GM19452 (cell line): ENCODE measurements around the gene GATB.
"Not testable (repeated sequence)": the region's sequence is repeated elsewhere in the genome, so short reads cannot be mapped to it uniquely, and the experiment has no call there.

Source experiments
- ATAC-seq: cut with Tn5 transposase; IDR thresholded peaks from one replicate; pipeline ENCODE4 v1.9.1; 2021; ENCODE audit not compliant: unreplicated experiment

The GATB gene

DNA sequence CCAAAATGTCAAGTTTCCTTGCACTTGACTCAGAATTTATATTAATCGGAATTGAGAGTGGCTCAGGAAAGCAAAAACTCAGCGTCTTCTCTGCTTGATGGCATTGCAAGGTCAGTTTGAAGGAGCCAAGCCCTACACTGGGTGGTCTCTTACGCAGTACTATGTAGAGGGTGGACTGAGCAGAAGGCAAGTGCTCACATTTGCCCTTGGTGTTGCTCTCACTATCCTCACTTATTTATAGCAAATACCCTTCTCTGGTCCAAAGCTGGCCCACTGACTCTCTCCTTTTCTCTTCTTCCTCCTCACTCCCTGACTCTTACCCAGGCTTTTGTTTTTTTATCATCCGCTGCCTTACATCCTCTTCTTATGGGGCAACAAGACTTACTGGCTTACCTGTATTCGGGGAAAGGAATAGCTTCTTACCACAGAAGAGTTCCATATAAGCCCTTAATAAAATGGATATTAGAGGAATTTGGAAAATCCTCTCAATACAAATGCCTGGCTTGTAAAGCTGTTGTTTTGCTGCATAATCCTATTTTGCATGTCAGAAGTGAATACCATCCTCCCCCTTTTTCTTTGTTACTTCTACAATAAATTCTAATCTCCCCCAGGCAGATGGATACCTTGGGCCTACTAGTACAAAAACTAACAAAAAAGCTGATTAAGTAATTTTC is 24.8 kb upstream of the GATB start:
- no peak for ATAC-seq

DNA sequence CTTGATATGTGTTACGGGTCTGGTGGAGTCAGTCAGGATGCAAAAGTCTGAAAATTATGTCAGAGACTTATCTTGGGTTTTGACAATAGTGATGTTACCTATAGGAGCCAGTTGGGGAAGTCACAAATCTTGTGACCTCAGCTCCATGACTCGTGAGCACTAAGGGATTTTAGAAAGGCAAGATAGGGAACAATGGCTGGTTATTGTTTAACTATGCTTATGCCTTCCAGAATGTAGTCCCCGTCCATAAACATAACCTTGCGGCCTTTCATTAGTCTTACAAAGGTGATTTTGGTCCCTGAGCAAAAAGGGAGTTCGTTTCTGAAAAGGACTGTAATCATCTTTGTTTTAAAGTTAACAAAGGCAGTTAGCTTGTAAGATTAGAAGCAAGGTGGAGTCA is 23.9 kb upstream of the GATB start:
- no peak for ATAC-seq

DNA sequence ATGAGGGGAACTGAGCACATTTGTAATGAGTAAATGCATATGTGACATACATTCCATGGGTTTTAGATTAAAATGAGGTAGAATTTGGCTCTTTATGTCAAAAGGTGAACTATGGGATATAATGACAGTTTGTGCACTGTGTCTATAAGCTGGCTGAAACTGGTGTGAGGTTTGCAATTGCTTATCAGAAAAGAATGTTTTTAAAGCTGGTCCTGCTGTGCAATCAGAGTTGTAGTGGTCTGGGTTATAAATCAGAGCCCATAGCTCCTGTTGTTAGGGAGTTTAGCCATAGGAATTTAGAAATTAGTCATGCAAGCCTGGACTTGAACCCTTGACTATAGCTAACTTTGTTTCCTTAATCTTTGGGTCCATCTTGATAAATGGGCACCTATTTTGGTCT is 23.1 kb upstream of the GATB start:
- no peak for ATAC-seq

DNA sequence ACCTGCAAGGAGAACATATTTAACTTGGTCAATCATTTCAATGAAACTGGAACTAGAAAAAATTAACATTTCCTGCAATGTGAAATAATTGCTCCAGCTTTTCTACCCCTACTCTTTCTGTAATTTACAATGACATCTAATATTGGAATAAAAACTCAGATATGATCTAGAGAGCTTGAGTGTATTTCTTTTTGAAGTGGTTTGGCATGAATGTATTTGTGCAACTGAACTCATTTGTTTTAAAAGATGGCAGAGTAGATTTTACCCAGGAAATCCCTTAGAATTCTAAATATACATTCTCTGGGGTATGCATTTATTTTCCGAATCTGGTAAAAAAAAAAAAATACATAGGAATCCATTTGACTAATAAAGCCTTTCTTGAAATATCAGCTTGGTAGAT is 21.5 kb upstream of the GATB start:
- ATAC-seq: no peak

DNA sequence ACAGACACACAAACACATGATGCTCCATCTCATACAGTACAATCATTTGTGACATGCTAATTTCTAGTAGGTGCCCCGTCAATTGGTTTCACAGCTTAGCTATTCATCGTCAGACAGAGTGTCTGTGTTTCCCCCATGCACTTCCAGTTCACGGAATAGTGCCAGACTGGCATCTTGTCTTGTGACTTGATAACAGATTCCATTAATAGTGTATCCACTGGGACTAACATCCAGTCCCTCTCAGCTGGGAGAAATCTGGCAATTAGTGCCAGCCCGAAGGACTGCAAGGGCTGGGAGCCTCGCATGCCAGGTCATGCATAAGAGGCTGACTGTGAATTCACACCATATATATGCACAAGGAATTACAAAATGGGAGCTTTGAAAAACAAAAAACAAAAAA is 20.2 kb upstream of the GATB start:
- no peak for ATAC-seq

DNA sequence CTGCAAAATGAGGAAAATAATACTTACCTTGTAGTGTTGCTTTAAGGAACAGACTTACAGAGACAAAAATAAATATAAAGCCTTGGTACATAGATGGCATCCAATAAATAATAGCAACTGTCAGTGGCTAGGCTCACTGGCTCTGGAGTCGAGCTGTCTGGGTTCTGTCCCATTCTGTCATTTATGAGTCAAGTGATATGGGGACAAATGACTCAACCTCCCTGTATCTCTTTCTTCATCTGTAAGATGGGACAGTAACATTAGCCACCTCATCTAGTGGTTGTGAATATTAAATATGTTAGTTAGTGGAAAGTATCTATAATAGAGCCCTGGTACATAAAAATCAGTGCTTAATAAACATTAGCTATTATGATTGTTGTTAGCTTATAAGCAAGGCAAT is 16.7 kb upstream of the GATB start:
- ATAC-seq: no peak

DNA sequence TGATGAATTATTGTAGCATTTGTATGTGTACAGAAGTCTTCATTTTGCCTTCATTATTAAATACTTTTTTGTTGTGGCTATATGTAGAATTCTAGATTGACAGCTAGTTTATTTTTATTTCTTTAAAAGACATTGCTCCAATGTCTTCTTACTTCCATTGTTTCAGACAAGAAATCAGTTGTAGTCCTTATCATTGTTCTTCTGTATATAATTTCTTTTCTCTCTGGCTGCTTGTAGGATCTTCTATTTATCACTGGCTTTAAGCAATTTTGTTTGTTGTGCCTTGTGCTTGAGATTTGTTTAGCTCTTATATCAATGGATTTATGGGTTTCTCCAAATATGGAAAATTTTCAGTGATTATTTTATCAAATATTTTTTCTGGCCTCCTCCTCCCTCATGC is 13.5 kb upstream of the GATB start:
- no peak for ATAC-seq

DNA sequence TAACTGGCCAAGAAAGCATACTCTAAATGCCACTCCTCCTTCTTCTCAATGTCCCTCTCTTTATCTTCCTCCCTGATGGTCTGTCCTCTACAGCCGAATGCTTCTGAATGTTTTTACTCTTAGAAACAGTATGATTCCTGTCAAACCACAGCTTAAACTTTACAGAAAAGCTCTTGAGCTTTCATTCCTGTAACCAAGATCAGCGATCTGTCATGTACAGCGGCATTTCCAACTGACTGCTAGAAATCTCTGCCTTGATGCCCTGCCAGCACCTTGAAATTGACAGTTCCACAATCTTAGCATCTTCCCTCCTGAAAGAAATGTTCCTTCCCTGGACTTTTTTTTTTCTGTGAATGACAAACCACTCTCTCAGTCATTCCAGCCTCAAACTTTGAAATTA is 11.5 kb upstream of the GATB start:
- no peak for ATAC-seq

DNA sequence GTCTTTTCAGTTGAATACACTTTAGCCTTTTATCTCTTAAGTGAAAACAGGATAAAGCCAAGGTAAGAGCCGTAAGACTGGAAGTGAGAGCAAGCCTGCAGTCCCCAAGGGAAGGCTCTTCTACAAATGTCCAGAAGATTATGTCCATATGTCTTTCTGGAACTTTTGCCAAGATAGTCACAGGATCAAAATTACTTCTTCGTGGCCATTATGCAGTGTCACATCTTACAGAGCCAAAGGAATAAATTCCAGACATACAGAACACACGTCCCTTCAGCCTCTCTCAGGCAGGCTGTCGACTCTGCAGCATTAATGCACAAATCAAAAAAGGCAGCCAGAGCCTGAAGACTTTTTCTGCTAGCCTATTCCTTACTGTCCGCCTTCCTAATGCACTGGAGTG is 10.9 kb upstream of the GATB start:
- no peak for ATAC-seq

DNA sequence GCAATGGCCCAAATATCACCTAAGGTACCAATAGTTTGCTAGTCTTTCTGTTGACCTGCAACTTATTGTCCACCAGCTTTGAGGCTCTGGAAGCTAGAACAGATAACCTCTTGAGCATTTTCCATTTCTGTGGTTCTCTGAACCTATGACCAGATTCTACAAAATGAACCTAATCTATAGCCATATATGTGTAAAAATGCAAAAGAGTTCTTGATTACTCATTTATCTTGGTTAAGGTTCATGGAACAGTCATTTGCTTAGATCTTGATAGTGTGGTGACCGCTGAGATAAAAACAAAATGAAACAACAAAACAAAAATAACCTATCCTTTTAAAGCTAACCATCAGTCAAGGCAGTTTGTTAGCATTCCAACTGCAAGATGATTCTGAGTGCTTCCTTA is 9.3 kb upstream of the GATB start:
- ATAC-seq: no peak

DNA sequence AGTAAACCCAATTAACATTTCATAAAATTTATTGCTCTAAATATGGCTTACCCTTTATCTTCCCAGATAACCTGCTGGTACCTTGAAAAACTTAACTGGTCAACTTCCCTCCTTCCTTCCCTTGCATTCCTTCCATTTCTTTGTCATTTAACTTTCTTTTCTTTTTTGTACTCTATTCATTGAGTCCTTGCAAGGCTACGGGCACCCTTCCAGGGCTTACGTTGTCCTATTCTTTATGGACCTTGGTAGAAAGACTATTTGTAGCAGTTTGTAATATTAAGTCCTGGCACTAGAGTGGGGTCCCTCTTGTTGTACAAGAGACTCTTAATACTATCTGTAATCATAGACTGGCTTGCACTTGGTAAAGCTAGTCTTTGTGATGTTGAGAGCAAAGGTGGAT is 8.0 kb upstream of the GATB start:
- ATAC-seq: no peak

DNA sequence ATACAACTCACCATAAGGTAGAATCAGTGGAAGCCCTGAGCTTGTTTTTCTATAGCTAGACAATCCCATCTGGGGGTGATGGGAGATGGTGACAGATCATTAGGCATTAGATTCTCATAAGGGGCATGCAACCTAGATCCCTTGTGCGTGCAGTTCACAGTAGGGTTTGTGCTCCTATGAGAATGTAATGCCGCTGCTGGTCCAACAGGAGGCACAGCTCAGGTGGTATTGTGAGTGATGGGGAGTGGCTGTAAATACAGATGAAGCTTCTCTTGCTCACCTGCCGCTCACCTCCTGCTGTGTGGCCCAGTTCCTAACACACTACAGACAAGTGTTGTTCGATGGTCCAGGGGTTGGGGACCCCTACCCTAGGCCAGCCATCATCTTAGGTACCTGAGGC is 5.9 kb upstream of the GATB start:
- no peak for ATAC-seq

DNA sequence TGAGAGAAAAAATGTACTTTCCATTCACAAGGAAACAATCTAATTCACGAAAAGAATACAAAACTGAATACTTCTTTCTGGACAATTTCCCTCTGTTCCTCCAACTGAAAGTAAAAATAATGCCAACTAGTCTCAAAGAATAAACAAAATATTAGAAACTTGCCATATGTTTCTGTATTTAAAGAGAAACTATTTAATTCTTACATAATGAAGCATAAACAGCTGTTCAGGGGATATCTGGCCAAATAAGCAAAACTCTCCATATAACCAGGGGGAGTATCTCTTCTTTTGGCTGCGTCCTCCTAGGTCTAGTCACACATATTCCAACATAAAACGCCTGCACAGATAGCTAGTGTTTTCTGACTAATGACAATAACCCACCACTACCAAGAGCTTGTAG is 805 bp downstream of the GATB start:
- no peak for ATAC-seq

DNA sequence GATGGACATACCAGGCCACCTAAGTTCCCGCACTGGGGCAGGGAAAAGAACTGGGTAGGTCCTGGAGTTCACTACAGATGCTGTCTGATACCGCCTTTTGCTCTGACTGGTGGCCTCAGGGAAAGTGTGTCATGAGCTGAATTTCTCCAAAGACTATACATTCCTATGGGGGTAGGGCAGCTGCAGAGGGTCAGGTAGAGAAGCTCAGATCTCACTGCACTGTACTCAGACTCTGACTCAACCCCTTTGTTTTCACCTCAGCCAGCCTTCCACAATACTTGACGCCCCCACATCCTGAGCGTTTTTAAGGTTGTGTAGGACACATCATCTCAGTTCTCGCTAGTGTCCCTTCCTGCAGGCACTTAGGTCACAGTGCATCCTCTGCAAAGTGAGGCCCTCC is 7.8 kb downstream of the GATB start:
- ATAC-seq: no peak

DNA sequence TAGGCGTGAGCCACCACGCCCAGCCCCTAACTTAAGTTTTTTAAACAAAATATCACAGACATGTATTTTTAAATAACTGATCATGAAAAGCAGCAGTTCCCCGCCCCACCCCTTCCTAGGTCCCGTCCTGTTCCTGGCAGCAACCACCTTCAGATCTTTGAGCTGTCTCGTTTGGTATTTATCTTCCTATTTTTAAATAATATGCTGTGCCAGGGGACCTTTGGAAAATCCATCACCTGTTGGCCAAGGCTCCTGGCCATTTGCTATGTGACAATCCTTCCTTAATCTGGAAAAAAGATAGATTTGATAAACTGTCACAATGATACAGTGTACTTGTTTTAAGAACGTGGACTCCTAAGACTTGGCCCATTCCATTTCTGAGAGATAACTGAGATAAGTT is 10.7 kb downstream of the GATB start:
- ATAC-seq: no peak

DNA sequence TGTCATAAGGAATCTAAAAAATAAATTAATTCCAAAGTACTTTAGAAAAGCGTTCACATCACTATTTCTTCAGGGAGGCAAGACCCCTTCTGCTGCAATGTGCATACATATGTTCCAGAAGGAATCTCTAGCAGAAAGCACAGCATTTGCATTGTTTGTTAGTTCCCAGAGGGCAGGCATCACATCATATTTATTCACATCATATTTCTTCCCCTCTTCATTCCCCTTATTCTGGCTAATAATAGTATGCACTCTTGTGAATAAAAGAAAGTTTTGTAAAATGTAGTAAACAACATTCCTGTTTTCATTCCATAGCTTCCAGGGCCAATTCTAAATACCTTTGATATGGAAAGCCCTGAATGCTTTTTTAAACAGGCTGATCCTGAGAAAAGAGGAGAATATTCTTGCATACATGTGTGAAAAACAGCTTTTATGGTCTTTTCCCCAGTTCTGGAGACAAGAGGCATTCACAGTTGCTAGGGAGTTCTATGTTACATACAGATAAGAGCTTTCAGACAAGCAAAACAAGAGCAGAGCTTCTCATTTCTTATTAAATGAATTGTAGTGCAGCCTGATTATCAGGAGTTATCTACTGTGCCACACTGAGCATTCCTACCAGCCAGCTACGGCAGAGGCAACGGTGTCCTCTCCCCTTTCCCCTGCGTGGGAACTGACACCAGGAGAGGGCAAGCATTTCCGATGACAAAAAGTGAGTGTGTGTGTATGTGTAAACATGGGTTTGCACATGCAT is 15.2 kb downstream of the GATB start:
- ATAC-seq: no peak

DNA sequence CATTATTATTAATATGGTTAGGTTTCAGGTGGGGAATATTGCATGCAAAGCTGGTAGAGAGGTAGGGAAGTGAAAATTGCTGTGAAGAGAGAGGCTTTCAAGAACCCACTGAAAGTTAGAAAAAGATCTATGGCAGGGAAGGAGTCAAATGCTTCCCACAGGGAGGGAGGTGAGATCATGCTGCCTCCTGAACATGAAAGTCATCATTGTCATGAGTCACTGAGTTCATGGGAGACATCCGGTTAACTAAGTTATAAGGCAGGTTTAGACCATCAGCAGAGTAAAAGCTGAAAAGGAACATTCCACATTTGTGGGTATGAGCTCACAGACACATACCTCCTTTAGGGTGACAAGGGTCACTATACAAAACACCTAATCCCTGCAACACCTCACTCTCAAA is 16.2 kb downstream of the GATB start:
- no peak for ATAC-seq

DNA sequence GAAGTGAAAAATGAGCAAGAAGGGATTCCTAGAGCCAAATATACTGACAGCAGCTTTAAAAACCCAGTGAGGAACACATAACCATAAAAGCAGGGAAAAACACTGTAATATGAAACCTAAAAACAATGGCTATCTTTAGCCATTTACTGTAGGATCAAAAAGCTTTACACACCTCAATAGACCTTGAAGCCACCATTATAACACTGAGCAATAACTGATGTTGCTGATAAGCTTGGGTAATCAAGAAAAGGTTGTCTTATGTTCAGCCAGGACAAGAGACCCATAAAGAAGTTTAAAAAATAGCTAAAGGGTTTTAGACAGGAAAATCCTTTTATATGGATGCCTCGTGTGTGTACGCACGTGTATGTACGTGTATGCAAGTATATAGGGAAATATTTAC is 16.9 kb downstream of the GATB start:
- no peak for ATAC-seq

DNA sequence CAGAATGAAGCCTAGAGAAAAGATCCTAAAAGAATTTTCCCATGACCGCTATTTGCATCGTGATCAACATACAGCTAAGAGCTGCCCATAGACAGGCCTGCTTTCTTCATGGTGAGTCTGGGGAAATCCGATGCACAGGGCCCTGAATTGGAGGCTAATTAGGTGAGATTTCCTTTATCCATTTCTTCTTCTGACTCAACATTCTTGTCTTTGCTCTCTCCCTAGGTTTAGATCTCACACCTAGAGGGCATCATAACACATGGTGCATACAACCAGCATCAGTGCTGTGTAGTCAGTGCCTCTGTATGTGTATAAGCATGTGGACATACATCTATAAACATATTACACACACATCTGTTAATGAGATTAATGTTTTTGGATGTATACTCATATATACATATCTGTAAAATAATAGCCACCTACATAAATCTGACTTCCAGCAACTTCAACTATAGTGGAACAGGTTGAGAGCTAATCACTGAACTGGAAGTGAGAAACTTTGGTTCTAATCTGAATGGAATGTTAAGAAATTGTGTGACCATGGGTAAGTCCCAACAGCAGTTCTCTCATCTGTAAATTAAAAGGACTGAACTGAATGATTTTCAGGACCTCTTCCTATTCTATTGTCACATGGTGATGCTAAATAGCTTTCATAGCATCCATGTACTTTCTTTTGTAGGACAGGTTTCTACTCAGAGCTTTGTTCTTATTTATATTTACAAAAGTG is 17.5 kb downstream of the GATB start:
- ATAC-seq: no peak

DNA sequence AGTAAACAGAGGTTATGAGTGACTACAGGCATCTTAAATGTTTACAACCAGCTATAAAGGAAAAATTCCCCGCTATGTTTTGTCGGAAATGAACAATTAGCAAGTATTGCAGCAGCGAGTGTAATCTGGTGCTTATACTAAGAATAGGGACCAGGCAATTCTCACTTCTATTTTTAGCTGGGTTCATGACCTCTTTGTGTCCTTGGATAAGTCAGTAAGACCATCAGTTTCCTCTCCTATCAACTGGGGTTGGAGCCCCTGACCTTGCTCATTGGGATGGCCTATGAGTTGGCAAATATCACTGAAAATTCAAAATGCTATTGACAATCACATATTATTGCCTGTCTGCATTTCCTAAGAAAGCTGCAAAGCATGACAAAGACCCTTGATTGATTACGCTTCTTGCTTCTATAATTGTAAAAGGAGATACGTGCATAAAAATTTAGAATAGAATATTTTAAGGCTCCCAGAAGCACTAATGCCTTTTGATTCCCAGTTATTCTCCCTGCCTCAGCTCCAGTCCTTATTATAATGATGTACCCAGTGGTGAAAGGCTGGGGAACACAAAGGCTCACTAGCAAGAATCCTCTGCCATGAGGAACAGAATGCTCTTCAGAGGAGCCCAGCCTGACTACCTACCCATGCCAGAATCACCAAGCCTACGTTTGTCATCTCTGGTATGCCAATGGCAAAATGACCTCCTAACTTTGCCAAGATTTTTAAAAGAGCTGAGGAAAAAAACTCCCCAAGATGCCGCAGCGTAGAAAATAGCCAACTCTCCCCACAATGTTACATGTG is 21.9 kb downstream of the GATB start:
- no peak for ATAC-seq

DNA sequence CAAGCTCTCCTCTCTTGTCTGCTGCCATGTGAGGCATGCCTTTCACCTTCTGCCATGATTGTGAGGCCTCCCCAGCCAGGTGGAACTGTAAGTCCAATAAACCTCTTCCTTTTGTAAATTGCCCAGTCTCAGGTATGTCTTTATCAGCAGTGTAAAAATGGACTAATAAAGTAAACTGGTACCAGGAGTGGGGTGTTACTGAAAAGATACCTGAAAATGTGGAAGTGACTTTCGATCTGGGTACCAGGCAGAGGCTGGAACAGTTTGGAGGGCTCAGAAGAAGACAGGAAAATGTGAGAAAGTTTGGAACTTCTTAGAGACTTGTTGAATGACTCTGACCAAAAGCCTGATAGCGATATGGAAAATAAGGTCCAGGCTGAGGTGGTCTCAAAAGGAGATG is 24.0 kb downstream of the GATB start:
- ATAC-seq: not testable (repeated sequence)

DNA sequence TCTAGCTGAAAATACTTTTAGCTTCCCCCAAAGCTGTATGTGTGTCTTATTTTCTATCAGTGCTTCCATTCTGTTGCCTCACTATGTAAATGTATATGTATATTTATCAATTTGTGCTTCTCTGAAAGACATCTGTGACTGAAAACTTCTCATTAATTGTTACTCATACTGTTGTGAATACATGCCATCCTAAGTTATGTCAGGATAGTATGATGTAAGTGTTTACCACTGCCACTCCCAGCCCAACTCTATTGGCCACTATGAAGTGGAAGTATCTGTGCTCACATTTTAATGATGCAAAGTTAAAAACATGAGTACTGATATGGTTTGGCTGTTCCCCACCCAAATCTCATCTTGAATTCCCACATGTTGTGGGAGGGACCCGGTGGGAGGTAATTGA is 24.4 kb downstream of the GATB start:
- ATAC-seq: no peak
